Neuronal stem cell (in vitro differentiated cells): ENCODE data around the gene SOX13.

ENCODE experiments used
- DNase-seq: peaks from one replicate; pipeline ENCODE4 v3.0.0-alpha.2; 2013; ENCODE audit warnings: low spot score
- H2AFZ ChIP-seq: one replicate; pipeline ENCODE4 v1.6.1; 2013; ENCODE audit warnings: mild to moderate bottlenecking, low read length, inconsistent platforms
- H2AK5ac ChIP-seq: 2 replicates; pipeline ENCODE4 v1.6.1; 2013; ENCODE audit warnings: low read depth, mild to moderate bottlenecking, inconsistent platforms, low read length, moderate library complexity, mixed read lengths
- H2BK120ac ChIP-seq: 2 replicates; pipeline ENCODE4 v1.6.1; 2013; ENCODE audit warnings: low read depth, mild to moderate bottlenecking, inconsistent platforms, low read length, moderate library complexity, mixed read lengths
- H2BK12ac ChIP-seq: one replicate; pipeline ENCODE4 v1.6.1; 2013; ENCODE audit warnings: low read length, inconsistent platforms
- H2BK15ac ChIP-seq: 2 replicates; pipeline ENCODE4 v1.6.1; 2013; ENCODE audit warnings: mild to moderate bottlenecking, low read length, inconsistent platforms, mixed read lengths
- H2BK5ac ChIP-seq: one replicate; pipeline ENCODE4 v1.6.1; 2013; ENCODE audit warnings: inconsistent platforms, mild to moderate bottlenecking, low read length, moderate library complexity
- H3K14ac ChIP-seq: one replicate; pipeline ENCODE4 v1.6.1; 2013; ENCODE audit warnings: low read length, inconsistent platforms
- H3K18ac ChIP-seq: 2 replicates; pipeline ENCODE4 v1.6.1; 2013; ENCODE audit warnings: low read length, inconsistent platforms
- H3K23ac ChIP-seq: 2 replicates; pipeline ENCODE4 v1.6.1; 2013; ENCODE audit warnings: low read depth, mild to moderate bottlenecking, mixed read lengths, low read length, inconsistent platforms; ENCODE audit not compliant: poor library complexity
- H3K27ac ChIP-seq: replicated peaks from 3 replicates; pipeline ENCODE4 v1.5.1; 2013; ENCODE audit warnings: low read length, inconsistent platforms
- H3K27me3 ChIP-seq, 3 experiments: 2 replicates each; pipeline ENCODE4 v1.6.1; 2013; ENCODE audit warnings: low read length in 3 of 3, mild to moderate bottlenecking in 2 of 3, inconsistent platforms in 1 of 3, low read depth in 1 of 3, mixed read lengths in 1 of 3, moderate library complexity in 1 of 3; ENCODE audit not compliant: control insufficient read depth in 3 of 3, insufficient read depth in 3 of 3
- H3K36me3 ChIP-seq, 2 donors: replicated peaks in 1 of 2; 2 replicates each; pipeline ENCODE4 v1.6.1; 2013; ENCODE audit warnings: low read length in 2 of 2; ENCODE audit not compliant: control insufficient read depth in 2 of 2, insufficient read depth in 2 of 2
- H3K4ac ChIP-seq: 2 replicates; pipeline ENCODE4 v1.6.1; 2013; ENCODE audit warnings: inconsistent platforms, mild to moderate bottlenecking, low read length, moderate library complexity
- H3K4me1 ChIP-seq, 2 donors: 1 replicate in 1 of 2; 2 replicates in 1 of 2; pipeline ENCODE4 v1.6.1; 2013; ENCODE audit warnings: low read length in 2 of 2, low read depth in 1 of 2; ENCODE audit not compliant: control insufficient read depth in 2 of 2, insufficient read depth in 1 of 2
- H3K4me2 ChIP-seq: one replicate; pipeline ENCODE4 v1.6.1; 2013; ENCODE audit warnings: mild to moderate bottlenecking, low read length, inconsistent platforms; ENCODE audit not compliant: insufficient read depth, poor library complexity, severe bottlenecking
- H3K4me3 ChIP-seq, 2 donors: 2 replicates each; pipeline ENCODE4 v1.5.1; 2013; ENCODE audit warnings: low read length in 2 of 2, mild to moderate bottlenecking in 2 of 2, inconsistent platforms in 1 of 2, moderate library complexity in 1 of 2
- H3K79me1 ChIP-seq: one replicate; pipeline ENCODE4 v1.6.1; 2013; ENCODE audit warnings: low read depth, mild to moderate bottlenecking, inconsistent platforms, low read length, moderate library complexity
- H3K9ac ChIP-seq: one replicate; pipeline ENCODE4 v1.6.1; 2013; ENCODE audit warnings: mild to moderate bottlenecking, low read depth, low read length, inconsistent platforms; ENCODE audit not compliant: poor library complexity
- H3K9me3 ChIP-seq, 2 donors: replicated peaks in 1 of 2; 2 replicates each; pipeline versions ENCODE3 to v1.6.1; 2013; ENCODE audit warnings: low read length in 2 of 2, mild to moderate bottlenecking in 2 of 2, inconsistent platforms in 1 of 2, low read depth in 1 of 2, mixed read lengths in 1 of 2, moderate library complexity in 1 of 2; ENCODE audit not compliant: control insufficient read depth in 2 of 2, insufficient read depth in 1 of 2
- H4K8ac ChIP-seq: one replicate; pipeline ENCODE4 v1.6.1; 2013; ENCODE audit warnings: low read depth, mild to moderate bottlenecking, inconsistent platforms, low read length, moderate library complexity
- H4K91ac ChIP-seq: one replicate; pipeline ENCODE4 v1.6.1; 2013; ENCODE audit warnings: low read length, low read depth, mild to moderate bottlenecking, inconsistent platforms; ENCODE audit not compliant: poor library complexity
- WGBS, 2 donors: extraction: QIAGEN DNeasy Blood & Tissue Kit; methylation state at CpG; one replicate each; pipeline ENCODE4 v1.1.7; 2013; ENCODE audit warnings: missing lambda C conversion rate in 2 of 2, mixed read lengths in 1 of 2; ENCODE audit not compliant: insufficient read length in 2 of 2, insufficient replicate concordance in 1 of 2; ENCODE audit errors: extremely low coverage in 2 of 2; 5-methylcytosine and 5-hydroxymethylcytosine counted together

Gene SOX13

GRCh38 chr1:204110894-204111633 lies 38.1 kb downstream of the SOX13 start:
- peak overlapping the region in 1 of 2 donors; percentile 67 for H3K4me3 ChIP-seq
- no peak overlapping the region for H3K9ac ChIP-seq
- WGBS, 2 donors, result no CpG with 5 or more reads among the region's 5 CpGs
- H2AFZ ChIP-seq, result no peak overlapping the region
- no peak overlapping the region for H4K8ac ChIP-seq
- H3K36me3 ChIP-seq, result peaks cover 3 to 41% of the 10 kb centered on the region in 2 donors
- peak overlapping the region; percentile 12 for H3K18ac ChIP-seq
- H2BK120ac ChIP-seq, result no peak overlapping the region
- peaks cover 16 to 23% of the 10 kb centered on the region in 2 donors for H3K4me1 ChIP-seq
- DNase-seq, result no peak
- peaks cover 0 to 10% of the 10 kb centered on the region in 2 donors for H3K9me3 ChIP-seq
- peaks cover 5% of the 10 kb centered on the region for H3K79me1 ChIP-seq
- no peak overlapping the region for H3K23ac ChIP-seq
- no peak overlapping the region for H4K91ac ChIP-seq
- no peak overlapping the region for H3K4ac ChIP-seq
- no peak overlapping the region for H3K14ac ChIP-seq
- no peak overlapping the region for H2AK5ac ChIP-seq
- H2BK5ac ChIP-seq, result no peak overlapping the region
- no peak overlapping the region for H2BK12ac ChIP-seq
- no peak overlapping the region for H3K27ac ChIP-seq
- no peak overlapping the region for H3K4me2 ChIP-seq
- peaks cover 0 to 14% (median 0%) of the 10 kb centered on the region in 3 experiments for H3K27me3 ChIP-seq
- no peak overlapping the region for H2BK15ac ChIP-seq

- Histone ChIP-seq H3K4me1 (peaks cover 12 to 14% of the 10 kb centered on the region in 2 donors), H4K91ac (no peak overlapping the region), H3K18ac (no peak overlapping the region), H3K27me3 (peaks cover 0 to 5% (median 0%) of the 10 kb centered on the region in 3 experiments), H2BK15ac (no peak overlapping the region), H3K23ac (no peak overlapping the region), H3K9me3 (peaks cover 0 to 10% of the 10 kb centered on the region in 2 donors), H3K4me2 (no peak overlapping the region), H3K9ac (no peak overlapping the region), H3K36me3 (peaks cover 6 to 51% of the 10 kb centered on the region in 2 donors), H3K14ac (no peak overlapping the region), H2BK120ac (no peak overlapping the region), H3K79me1 (peaks cover 5% of the 10 kb centered on the region), H3K4ac (no peak overlapping the region), H4K8ac (no peak overlapping the region), H2AK5ac (no peak overlapping the region), H3K27ac (no peak overlapping the region), H3K4me3 (no peak overlapping the region), H2BK5ac (no peak overlapping the region), H2BK12ac (no peak overlapping the region), H2AFZ (no peak overlapping the region)
- WGBS, 2 donors, result no CpG with 5 or more reads among the region's 11 CpGs
- no peak for DNase-seq
Measured at GRCh38 chr1:204112876-204113730, 40.2 kb downstream of the SOX13 start.

- no peak overlapping the region for H2BK5ac ChIP-seq
- H4K91ac ChIP-seq, result no peak overlapping the region
- H4K8ac ChIP-seq, result no peak overlapping the region
- H3K4me3 ChIP-seq, result no peak overlapping the region
- no peak overlapping the region for H3K27ac ChIP-seq
- H3K23ac ChIP-seq, result no peak overlapping the region
- H3K27me3 ChIP-seq, result peaks cover 0 to 5% (median 0%) of the 10 kb centered on the region in 3 experiments
- no peak overlapping the region for H2BK15ac ChIP-seq
- H3K9ac ChIP-seq, result no peak overlapping the region
- H3K14ac ChIP-seq, result no peak overlapping the region
- H2BK12ac ChIP-seq, result no peak overlapping the region
- H2AFZ ChIP-seq, result no peak overlapping the region
- H2AK5ac ChIP-seq, result no peak overlapping the region
- no peak overlapping the region for H2BK120ac ChIP-seq
- H3K4me2 ChIP-seq, result no peak overlapping the region
- H3K79me1 ChIP-seq, result peaks cover 5% of the 10 kb centered on the region
- H3K4ac ChIP-seq, result no peak overlapping the region
- no CpG with 5 or more reads among the region's 1 CpG for WGBS, 2 donors
- no peak for DNase-seq
- no peak overlapping the region for H3K18ac ChIP-seq
- H3K4me1 ChIP-seq, result peaks cover 9 to 10% of the 10 kb centered on the region in 2 donors
- peaks cover 6 to 59% of the 10 kb centered on the region in 2 donors for H3K36me3 ChIP-seq
- H3K9me3 ChIP-seq, result peaks cover 0 to 10% of the 10 kb centered on the region in 2 donors
Measured at GRCh38 chr1:204113896-204114295, 41.0 kb downstream of the SOX13 start.

- no CpG with 5 or more reads among the region's 4 CpGs for WGBS, 2 donors
Measured at GRCh38 chr1:204114606-204115005, 41.7 kb downstream of the SOX13 start.

More at GRCh38 chr1:204114606-204115005, 41.7 kb downstream of the SOX13 start:
- Histone ChIP-seq H2BK12ac (no peak overlapping the region), H3K9me3 (peaks cover 0 to 10% of the 10 kb centered on the region in 2 donors), H3K18ac (no peak overlapping the region), H3K27me3 (peaks cover 0 to 5% (median 0%) of the 10 kb centered on the region in 3 experiments), H2BK15ac (no peak overlapping the region), H3K4me2 (no peak overlapping the region), H3K23ac (no peak overlapping the region), H4K8ac (no peak overlapping the region), H2AFZ (no peak overlapping the region), H3K4me3 (no peak overlapping the region), H3K36me3 (peaks cover 10 to 66% of the 10 kb centered on the region in 2 donors), H4K91ac (no peak overlapping the region), H3K79me1 (peaks cover 5% of the 10 kb centered on the region), H3K27ac (no peak overlapping the region), H2BK5ac (no peak overlapping the region), H3K4ac (no peak overlapping the region), H3K9ac (no peak overlapping the region), H3K4me1 (peaks cover 3 to 4% of the 10 kb centered on the region in 2 donors), H2BK120ac (no peak overlapping the region), H2AK5ac (peak overlapping the region; percentile 10), H3K14ac (no peak overlapping the region)
- no peak for DNase-seq
